Activated CD4-positive, alpha-beta T cell treated with anti-CD3 and anti-CD28 coated beads, Interleukin-2, Interleukin-6, amounts not matched to agents 100 ng/mL and 50 ng/mL, durations not matched to agents 16 hours and 8 hours (primary cell): ENCODE measurements around the gene PRDM12.

Experiments used
- DNase-seq: peaks from one replicate; pipeline ENCODE4 v3.0.0-alpha.2; 2020

Gene PRDM12

DNA sequence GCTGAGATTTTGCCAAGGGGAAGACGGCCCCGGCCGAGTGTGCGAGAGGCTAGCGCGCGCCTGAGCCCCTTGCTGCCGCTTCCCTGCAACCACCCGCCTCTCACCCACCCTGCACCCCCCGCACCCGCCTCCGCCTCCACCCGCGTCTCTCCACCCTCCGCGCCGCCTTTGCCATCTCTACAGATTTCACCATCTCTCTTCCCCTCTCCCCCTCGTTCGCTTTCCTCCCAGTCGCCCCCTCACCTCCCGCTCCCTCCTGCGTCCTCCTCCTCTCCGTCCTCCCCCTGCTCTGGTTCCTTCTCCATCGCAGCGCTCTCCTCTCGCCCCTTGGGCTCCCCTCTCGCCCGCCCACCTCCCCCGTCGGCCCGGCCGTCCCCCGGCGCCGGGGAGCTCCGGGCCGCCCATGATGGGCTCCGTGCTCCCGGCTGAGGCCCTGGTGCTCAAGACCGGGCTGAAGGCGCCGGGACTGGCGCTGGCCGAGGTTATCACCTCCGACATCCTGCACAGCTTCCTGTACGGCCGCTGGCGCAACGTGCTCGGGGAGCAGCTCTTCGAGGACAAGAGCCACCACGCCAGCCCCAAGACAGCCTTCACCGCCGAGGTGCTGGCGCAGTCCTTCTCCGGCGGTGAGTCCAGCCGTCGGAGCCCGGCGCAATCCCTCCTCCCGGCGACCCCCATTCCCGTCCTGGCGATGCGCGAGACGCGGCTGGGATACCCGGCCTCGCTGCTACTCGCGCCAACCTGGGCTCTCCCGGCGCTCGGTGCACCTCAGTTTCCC lies at the start of gene PRDM12:
TSS of gene PRDM12 (plus strand) at position 344 of the 778 bp plus-strand sequence. CDS start at position 404, 60 bp downstream.
- DNase-seq, result peak; percentile 14

GRCh38 chr9:130616451-130616850 lies 47.9 kb upstream of the PRDM12 start:
- DNase-seq, result no peak

DNA sequence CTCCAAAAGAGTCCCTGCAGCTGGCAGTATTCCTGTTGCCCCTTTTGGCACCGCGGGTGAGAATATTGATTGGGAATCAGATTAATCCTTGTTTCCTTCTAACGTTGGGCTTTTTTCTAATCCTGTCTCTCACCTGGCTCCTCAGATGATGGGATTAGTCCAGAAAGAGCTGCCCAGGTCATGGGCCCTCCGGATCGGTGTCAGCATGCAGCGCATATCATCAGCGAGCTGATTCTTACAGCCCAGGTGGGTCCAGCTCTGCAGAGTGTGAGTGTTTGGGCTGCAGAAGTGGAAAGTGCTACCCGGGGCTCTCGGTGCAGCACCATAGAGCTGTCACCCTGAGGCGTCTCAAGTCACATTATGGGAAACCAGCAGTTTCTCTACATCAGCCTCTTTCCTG lies 40.9 kb upstream of the PRDM12 start:
- DNase-seq, result no peak

GRCh38 chr9:130624154-130624553 lies 40.2 kb upstream of the PRDM12 start:
- no peak for DNase-seq

- no peak for DNase-seq
Observed at GRCh38 chr9:130626249-130626996, 38.0 kb upstream of the PRDM12 start.

- DNase-seq, result no peak
Observed at GRCh38 chr9:130627051-130627450, 37.3 kb upstream of the PRDM12 start.

GRCh38 chr9:130627896-130628792 lies 36.2 kb upstream of the PRDM12 start:
- DNase-seq, result no peak

- DNase-seq, result no peak
Observed at GRCh38 chr9:130629443-130630070, 34.8 kb upstream of the PRDM12 start.

DNA sequence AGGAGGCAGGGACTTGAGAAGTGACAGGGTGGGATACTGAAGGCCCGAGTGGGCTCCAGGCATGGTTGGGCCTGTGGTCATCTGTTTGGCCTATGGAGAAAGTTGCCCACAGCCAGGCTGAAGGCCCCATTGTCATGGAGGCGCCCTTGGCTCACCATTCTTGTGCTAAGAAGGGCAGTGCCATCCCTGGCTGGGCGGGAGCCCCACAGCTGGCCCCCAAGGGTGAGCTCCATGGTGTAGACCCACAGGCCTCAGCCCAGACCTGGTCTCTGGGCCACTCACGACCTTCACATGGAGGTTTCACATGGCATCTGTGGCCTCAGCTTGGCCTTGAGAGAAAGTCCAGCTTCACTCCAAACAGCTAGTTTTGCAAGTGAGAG lies 34.3 kb upstream of the PRDM12 start:
- no peak for DNase-seq

GRCh38 chr9:130630506-130631330 lies 33.7 kb upstream of the PRDM12 start:
- no peak for DNase-seq

DNA sequence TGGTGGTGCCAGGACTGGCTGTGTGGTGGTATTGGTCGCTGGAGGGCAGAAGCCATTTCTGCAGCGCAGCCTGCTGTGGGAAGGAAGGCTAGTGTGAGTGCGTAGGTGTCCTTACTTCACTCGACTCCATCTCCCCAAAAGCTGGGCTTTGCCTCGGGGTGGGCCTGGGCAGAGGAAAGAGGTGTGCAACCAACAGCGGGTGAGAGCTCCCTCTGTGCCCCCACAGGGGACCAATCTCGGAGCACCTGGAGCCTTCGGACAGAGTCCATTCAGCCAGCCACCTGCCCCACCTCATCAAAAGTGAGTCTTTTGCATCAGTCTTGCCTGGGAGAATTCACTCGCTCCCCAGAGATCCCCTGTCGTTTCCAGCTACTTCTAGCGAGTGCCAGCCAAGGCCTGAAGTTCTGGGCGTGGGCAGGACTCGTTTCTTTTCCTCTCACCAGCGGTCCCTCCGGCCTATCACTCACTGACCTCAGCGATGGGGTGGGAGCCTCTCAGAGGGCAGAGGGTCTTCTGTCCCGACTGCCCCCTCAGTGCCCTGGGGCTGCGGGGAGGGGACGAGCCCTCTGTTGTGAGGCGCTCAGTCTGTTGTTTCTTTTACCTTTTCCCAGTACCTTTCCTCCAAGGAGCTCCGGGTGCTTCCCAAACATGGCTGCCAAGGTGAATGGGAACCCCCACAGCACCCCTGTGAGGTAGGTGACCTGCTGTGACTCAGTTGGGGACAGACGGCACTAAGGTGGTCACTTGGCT lies 32.9 kb upstream of the PRDM12 start:
- no peak for DNase-seq

DNA sequence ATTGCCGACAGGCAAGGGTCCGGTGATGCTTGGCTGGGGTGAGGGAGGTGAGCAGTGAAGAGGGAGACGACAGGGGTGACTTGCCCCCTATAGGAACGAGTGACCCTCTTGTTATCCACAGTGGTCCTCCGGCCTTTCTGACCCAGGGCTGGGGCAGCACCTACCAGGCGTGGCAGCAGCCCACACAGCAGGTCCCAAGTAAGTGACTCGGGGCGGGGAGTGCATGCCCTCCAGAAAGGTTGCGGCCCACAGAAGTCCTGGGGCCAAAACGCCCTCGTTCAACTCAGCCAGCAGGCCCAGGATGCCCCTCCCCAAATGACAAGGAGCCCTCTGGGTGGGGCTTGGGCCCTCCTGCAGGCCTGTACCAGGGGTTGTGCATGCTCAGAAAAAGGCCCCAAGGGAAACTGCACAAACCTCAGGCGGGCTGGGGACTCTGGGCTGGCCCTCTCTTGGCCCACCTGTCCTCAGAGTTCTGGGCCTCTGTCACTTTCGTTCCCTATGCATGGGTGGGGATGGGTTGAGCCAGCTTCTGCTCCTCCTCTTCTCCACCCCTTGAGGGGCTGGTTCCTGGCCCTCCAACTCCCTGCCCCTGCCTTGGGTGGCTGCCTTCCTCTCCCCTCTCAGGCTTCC lies 32.2 kb upstream of the PRDM12 start:
- no peak for DNase-seq

- DNase-seq, result no peak
Observed at GRCh38 chr9:130632841-130633240, 31.6 kb upstream of the PRDM12 start.

DNA sequence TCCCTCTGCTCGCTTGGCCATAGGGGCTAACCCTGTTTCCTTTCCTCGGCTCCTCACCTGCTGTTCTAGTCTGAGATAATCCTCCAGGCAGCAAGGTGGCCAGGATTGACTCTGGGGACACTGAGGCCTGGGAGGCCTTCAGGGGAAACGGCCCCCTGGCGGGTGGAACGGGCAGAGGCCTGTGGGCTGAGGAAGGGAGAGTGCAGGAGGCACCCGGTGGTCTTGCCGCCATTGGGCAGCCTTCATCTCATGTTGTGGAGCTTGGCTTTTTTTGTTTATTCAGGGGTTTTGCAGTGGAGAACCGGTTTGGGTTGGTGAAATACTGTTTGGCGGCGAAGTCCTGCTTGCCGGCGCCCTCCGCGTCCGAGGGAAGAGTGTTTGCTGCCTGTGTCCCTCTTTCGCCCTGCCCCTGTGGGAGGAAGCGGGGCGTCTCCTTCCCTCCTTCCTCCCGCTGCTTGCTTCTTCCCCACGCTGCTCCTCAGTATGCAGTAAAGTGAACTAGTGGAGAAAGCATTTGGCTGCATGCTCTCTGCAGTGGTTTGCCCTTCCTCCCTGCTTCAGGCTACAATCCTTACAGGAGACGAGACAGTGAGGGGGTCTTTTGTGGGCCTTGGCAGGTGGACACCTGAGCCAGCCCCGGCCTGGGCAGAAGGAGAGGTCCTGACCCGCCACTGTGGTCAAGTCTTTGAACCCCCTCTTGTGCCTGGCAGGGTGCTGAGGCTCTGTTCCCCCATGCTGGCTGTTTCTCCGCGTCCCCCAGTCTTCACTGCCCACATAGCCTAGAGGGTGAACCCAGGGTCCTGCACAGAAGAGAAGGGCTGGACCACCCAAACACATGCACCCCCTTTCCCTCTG lies 30.8 kb upstream of the PRDM12 start:
- DNase-seq, result no peak

- no peak for DNase-seq
Observed at GRCh38 chr9:130634191-130634768, 30.1 kb upstream of the PRDM12 start.

- no peak for DNase-seq
Observed at GRCh38 chr9:130634801-130635200, 29.6 kb upstream of the PRDM12 start.

DNA sequence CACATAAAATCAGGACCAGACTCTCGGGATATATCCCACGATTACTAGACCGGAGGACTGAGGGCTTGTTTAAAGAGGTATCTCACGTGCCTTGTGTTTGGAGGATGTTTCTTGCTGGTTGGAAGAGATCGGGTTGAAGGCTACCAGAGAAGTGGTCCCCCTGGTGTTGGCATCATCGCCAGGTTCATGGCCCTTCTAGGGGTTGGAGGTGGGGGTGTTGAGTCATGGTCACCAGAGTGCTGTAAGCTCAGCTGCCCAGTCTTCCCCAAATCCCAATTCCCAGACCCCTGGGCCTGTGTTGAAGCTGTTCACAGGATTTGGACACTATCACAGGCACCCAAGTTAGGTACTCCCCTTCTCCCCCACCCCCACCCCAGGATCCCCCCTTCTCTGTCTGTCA lies 29.1 kb upstream of the PRDM12 start:
- no peak for DNase-seq

DNA sequence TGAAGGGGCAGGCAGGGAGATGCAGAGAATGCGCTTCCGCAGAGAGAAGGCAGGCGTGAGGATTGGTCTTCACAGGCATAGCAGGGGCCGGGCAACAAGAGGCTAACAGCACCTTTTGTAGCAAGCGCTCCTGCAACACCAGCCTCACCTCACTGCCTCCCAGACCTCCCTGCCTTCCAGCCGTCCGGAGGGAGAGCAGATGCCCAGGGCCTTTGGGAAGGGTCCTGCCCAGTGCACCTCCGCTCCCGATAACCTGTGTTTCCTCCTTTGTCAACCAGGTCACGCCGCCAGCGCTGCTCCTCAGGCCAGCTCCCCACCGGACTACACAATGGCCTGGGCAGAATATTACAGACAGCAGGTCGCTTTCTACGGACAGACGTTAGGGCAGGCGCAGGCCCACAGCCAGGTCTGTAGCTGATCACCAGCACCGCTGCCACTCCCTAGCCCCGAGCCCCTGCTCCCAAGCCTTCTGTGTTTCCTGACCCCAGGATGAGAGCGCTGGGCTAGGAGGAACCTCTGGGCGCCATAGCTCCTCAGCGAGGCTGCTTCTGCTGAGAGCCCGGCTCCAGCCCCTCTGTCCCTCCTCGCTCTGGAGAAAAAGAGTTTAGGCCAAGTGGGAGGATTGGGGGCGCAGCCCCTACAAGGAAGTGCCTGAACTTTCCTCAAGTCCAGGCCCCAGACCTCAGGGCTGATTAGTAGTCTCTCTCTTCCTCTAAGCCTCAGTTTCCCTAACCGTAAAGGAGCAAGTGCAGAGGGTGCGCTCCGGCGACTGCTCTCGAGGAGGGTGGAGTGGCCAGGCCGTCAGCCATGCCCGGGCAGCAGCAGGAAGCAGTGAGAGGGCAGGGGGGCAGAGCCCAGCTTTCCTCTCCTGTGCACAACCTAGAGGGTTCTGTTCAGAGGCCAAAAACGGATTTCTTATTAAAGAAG lies 28.4 kb upstream of the PRDM12 start:
- no peak for DNase-seq
